Ramos (cell line): ENCODE results near the gene CALML5.

ENCODE experiments used
- in situ Hi-C: fragments of 300-500 bp; cut with MboI; formaldehyde crosslinking; loops from one replicate; pipeline ENCODE4 v1.14.3; 2022; ENCODE audit warnings: low sequenced_read_pairs; ENCODE audit not compliant: unreplicated experiment

Gene CALML5

GRCh38 chr10:5503477-5503835 lies 4.1 kb upstream of the CALML5 start:
- in situ Hi-C loops, result no loop called here

- in situ Hi-C loops, result no loop called here
These were observed 3.5 kb upstream of the CALML5 start for GRCh38 chr10:5502571-5503476.

GRCh38 chr10:5502061-5502521 lies 2.7 kb upstream of the CALML5 start:
- in situ Hi-C loops, result no loop called here

- in situ Hi-C loops, result no loop called here
These were observed 1.5 kb upstream of the CALML5 start for GRCh38 chr10:5500910-5501309.

GRCh38 chr10:5500162-5500670 lies 846 bp upstream of the CALML5 start:
- in situ Hi-C loops, result no loop called here

- in situ Hi-C loops, result no loop called here
These were observed 428 bp downstream of the CALML5 start for GRCh38 chr10:5498791-5499492.

- in situ Hi-C loops, result no loop called here
These were observed 1.2 kb downstream of the CALML5 start for GRCh38 chr10:5497948-5498730.

- in situ Hi-C loops, result no loop called here
These were observed 2.1 kb downstream of the CALML5 start for GRCh38 chr10:5497289-5497688.

GRCh38 chr10:5496261-5497250 lies 2.8 kb downstream of the CALML5 start:
- in situ Hi-C loops, result no loop called here

GRCh38 chr10:5494611-5495010 lies 4.8 kb downstream of the CALML5 start:
- in situ Hi-C loops, result no loop called here

GRCh38 chr10:5493691-5494090 lies 5.7 kb downstream of the CALML5 start:
- in situ Hi-C loops, result no loop called here

GRCh38 chr10:5492929-5493576 lies 6.3 kb downstream of the CALML5 start:
- in situ Hi-C loops, result no loop called here

- in situ Hi-C loops, result no loop called here
These were observed 7.0 kb downstream of the CALML5 start for GRCh38 chr10:5492322-5492855.

GRCh38 chr10:5491477-5491876 lies 7.9 kb downstream of the CALML5 start:
- in situ Hi-C loops, result no loop called here

- in situ Hi-C loops, result no loop called here
These were observed 8.5 kb downstream of the CALML5 start for GRCh38 chr10:5490698-5491464.

- in situ Hi-C loops, result no loop called here
These were observed 9.3 kb downstream of the CALML5 start for GRCh38 chr10:5490032-5490431.

GRCh38 chr10:5488272-5489161 lies 10.9 kb downstream of the CALML5 start:
- in situ Hi-C loops, result no loop called here
